HG03103 (cell line): ENCODE measurements around the gene MKRN1.
"Not testable (repeated sequence)": the region's sequence is repeated elsewhere in the genome, so short reads cannot be mapped to it uniquely, and the experiment has no call there.

Experiments
- ATAC-seq: cut with Tn5 transposase; IDR thresholded peaks from one replicate; pipeline ENCODE4 v1.9.1; 2021; ENCODE audit warnings: low read depth; ENCODE audit not compliant: unreplicated experiment

MKRN1 gene

DNA sequence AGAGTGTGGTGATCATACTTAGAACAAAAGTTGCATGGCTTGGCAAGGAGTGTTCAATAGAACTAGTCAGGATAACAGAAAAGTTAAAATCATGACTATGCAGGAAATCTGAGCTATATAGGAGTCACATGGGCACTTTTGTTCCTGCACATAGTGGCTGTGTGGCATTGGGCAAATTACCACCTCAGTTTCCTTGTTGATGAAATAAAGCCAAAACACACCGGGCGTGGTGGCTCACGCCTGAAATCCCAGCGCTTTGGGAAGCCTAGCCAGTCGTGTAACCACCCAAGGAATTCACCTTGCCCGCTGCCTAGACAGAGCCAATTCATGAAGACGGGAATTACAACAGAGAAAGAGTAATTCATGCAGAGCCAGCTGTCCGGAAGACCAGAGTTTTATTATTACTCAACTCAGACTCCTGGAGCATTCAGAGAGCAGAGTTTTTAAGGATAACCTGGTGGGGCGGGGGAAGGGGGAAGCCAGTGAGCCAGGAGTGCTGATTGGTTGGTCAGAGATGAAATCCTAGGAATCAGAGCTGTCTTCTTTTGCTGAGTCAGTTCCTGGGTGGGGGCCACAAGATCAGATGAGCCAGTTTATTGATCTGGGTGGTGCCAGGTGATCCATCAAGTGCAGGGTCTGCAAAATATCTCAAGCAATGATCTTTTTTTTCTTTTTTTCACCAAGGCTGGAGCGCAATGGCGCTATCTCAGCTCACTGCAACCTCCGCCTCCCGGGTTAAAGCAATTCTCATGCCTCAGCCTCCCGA lies 6.4 kb upstream of the MKRN1 start:
- ATAC-seq, result no peak

DNA sequence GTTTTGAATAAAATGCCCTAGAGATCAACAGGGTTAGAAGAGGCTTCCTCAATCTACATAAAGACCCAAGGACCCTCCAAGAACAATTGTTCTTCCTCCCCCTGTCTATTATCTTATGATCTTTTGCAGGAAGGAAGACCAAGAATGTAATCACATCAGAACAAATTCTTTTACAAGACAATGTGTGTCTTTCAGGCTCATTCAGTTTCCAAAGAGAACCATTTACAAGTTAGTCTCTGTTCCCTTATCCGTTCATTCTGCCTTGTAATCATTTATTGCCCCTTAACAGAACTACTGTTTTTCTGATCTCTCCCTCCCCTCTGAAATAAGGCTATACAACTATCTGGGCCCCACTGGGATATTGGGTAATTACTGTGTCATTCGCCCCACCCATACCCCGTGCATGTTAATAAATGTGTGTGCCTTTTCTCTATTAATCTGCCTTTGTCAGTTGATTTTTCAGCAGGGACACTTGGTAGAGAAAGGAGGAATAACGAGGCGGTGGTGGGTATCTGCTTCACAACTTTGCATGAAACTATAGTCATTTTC lies 5.7 kb upstream of the MKRN1 start:
- no peak for ATAC-seq

DNA sequence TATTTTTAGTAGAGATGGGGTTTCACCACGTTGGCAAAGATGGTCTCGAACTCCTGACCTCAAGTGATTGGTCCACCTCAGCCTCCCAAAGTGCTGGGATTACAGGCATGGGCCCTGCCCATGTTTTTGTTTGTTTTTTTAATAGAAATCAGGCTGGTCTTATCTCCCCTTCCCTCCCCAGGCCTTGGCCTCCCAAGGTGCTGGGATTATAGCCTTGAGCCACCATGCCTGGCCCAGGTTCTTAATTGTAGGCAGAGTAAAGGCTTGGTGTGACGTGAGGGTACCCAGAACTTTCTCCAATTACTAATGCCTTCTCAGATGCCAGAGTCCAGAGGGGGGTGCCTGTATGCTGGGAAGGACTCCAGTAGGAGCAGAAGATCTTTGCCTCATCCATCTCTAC lies 5.2 kb upstream of the MKRN1 start:
- ATAC-seq, result no peak

DNA sequence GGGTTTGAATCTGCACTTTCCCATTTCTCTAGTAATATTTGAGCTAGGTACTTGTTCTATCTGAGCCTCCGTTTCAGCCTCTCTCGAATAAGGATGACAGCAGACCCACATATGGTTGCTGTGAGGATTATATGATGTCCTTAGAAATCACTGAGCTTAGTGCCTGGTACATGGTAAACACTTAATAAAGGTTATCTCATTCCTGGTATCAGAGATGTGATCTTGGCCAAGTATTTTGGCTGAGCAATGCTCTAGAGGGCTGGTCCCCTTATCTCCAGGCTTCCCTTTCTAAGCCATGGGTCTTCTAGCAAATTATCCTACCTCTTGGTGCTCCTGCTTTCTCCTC lies 407 bp upstream of the MKRN1 start:
- no peak for ATAC-seq

DNA sequence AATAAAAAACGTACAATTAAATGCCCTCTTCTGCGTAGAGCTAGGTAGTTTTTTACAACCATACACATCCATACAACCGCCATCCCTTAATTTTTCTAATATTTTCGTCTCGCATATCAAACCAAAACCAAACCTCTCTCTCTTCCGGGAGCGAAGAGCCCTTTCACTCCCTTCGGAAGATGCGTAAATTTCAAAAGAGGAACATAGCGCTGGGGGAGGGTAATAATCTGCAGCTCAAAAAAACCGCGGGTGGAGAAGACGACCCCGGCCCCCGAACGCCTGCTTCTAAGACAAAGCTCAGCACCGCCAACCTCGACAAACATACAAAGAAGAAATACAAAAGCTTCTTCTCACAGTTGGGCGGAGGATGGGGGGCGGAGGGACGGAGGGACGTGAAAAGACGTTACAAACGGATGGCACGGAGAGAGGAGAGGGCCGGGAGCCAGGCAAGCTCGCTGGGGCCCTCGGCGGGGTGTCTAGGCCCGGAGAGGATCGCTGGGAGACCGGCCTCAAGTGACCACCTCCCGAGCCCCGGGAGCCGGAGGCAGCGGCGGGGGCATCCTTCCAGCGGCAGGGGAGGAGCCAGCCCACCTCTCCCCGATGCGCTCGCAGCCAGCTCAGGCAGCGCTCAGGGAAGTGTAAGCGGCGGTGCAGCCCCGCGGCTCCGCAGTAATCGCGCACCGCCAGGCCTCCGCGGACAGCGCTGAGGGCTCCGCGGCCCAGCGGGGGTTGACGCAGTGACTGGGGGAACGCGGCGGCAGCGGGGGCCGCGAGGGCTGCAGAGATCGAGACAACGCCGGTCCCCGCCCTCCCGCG lies 851 bp downstream of the MKRN1 start:
- ATAC-seq, result peak; percentile 14

DNA sequence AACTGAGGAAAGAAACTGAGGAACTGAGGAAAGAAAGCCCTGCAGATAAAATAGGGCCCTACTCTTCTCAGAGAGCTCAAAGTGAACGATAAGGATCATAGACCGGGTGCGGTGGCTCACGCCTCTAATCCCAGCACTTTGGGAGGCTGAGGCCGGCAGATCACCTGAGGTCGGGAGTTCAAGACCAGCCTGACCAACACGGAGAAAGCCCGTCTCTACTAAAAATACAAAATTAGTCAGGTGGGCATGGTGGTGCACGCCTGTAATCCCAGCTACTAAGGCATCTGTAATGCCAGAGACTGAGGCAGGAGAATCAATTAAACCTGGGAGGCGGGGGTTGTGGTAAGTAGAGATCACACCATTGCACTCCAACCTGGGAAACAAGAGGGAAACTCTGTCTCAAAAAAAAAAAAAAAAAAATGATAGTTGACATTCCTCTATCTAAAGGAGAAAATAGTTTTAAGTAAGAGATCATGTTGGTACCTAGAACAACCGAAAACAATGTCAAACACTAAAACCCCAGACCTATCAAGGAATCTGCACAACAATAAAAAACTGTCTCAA lies 2.5 kb downstream of the MKRN1 start:
- no peak for ATAC-seq

DNA sequence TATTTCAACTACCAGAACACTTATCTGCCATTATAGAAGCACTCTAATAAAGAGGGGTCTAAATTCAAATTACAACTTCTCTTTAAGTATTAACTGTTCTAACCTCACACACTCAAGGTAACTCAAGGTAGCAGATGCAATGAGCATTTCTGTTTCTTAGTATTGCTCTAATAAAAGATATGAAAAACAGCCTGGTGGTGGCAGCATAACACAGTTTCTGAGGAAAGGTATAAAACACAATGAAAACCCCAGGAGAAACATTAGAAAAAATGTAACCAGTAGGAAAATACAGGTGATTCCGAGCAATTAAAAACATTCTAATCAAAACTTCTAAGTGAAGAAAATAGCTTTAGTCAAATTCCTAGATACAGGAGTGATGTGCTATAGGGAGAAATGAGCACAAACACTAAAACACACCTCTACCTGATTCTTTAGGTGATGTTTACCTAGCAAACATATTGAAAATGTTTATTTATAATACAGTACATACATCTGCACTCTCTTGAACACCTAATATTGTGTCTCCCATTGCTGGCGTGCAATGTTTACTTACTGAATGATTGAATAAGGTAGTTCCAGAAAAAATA lies 3.5 kb downstream of the MKRN1 start:
- no peak for ATAC-seq

DNA sequence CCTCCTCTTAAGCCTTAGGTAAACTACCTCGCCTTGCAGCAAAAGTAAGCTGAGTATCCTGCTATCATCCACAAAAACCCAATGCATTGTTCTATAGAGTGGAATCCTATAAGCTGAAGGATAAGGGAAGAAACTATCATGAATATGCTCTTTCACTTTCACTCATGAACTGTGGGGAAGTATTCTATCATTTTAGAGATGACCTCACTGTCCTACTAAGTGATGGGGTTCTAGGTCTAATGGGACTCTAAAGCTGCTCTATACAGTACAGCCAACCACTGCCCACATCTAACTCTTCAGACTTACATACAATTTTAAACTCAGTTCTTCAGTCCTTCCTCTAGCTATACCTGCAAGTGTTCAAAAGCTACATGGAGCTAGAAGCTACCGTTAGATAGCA lies 16.2 kb downstream of the MKRN1 start:
- ATAC-seq, result no peak

DNA sequence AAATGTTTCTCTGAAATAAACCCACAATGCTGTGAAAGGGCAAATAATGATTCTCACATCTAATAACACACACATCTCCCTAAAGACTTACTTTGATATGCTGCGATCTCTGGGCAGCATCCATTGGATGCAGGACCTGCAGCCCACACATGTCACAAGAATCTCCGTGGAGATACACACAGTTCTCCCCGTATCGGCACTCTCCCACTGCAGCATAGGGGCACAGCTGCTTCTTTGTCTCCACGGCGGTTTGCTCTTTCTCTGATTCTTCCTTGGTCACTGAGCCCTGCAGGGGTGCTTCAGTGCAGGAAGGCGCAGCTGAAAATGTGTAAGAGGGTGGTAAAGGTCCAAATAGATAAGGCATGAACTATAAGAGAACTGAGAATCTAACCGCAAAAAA lies 20.4 kb downstream of the MKRN1 start:
- ATAC-seq, result no peak

DNA sequence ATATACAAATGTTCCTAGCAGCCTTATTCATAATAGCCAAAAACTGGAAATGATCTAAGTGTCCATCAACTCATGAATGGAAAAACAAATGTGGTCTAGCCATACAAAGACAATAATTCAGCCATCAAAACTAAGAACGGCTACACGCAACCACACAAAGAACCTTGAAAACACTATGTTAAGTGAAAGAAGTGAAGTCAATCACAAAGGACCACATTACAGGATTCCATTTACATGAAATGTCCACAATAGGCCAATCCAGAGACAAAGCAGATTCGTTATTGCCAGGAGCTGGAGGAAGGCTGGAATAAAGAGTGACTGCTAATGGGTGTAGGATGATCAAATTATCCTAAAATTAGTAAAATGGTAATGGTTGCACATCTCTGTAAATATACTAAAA lies 21.1 kb downstream of the MKRN1 start:
- no peak for ATAC-seq

DNA sequence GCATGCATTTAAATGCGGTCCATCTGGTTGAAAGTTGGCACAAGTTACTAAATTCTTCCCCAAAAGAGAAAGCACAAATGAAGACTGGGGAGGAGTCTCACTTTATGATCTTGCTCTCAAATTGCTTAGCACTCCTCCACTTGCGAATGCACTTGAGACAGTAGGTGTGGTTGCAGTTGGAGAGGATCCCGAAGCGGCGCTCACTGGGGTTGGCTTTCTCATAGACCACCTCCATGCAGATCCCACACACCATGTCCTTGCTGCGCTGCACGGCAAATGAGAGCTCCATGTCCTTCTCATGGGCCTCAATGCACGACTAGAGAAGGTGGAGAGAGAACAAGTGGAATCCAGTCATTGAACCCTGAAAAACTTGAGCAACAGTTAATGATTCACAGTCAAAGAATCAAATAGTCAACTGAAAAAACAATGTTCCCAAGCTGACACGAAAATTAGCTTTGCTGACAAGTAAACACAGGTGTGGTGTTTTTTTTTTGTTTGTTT lies 22.7 kb downstream of the MKRN1 start:
- ATAC-seq, result no peak

DNA sequence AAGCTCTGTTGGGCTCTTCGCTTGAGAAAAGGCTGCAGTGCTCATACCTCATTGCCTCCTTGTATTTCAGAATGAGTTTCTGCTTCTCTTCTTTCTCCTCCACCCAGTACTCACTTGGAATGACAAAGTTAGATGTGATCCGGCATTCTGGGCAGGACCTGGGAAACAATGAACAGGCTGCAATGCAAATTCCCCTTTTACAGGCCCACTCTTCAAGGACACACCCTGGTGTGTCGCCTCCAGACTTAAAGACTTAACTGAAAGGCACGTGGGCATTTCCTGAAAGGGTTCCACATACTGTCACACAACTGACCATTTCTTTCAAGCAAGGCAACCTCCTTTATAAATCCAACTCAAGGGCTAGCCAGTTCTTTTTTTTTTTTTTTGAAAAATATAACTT lies 23.6 kb downstream of the MKRN1 start:
- no peak for ATAC-seq

DNA sequence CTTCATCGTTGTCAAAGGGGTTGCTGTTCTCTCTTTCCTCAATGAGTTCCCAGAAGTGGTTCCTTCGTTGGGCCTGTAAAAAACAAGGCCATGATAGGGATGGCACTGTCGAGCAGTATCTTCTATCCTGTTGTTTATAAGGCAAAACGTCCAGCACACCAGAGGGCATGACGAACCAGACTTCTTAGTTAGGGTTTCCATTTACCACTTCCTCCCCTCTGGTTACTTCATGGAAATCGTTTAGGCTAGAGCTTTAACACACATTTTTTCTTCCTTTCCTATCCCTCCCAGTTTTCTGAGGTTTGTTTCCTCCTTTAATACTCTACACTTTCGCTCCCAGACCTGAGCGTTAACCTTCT lies 24.7 kb downstream of the MKRN1 start:
- no peak for ATAC-seq

DNA sequence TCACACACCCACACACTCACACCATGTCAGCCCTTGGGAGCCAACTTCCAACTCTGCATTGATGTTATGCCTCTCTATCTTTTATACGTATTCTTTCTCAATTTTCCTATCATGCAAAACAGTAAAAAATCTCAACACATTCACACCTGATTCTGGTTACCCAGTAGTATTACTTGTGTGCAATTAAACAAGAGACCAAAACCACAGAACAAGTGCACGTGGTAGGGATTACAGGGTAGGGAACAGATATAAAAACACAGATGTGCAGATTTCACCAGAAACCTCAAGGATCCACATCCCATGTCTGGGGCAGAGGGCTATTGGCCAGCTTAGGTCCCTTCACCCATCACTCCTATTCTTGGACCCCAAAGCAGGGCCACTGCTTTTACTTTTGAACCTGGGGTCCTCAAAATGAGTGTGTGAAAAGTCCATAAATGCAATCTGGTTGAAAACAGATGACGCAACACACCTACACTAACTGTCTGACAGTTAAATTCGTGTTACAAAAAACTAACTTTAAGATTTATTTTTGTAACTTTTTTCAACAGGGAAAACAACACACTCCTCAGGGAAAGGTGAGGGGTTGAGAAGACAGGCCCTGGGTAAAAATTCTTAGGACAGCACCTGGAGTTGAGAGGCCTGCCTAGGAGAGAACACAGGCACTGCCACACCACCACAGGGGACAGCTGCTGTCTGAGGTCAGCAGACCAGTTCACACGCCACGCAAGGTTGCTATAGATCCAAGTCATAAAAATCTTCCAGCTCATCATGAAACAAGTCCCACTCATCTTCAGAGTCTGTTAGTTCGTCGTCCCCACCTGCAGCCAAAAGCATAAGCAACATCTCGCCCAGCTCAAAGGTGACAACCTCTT lies 25.3 kb downstream of the MKRN1 start:
- ATAC-seq, result not testable (repeated sequence)

DNA sequence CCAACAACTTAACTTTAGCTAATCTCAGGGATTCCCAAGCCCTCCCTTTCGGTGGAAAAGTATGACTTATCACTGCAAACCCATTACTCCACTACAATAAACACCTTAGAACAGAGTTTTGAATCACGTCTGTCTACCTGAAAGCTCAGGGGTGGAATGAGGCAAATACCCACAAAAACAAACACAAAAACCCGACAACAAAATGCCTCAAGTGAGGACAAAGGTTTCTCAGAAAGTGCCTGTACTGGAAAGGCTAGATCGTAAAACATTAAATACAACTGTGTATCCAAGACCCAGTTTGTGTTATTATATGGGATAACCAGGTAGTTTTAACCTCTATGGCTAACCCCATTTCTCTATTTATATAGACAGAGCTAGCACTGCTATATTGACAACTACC lies 26.0 kb downstream of the MKRN1 start:
- no peak for ATAC-seq

DNA sequence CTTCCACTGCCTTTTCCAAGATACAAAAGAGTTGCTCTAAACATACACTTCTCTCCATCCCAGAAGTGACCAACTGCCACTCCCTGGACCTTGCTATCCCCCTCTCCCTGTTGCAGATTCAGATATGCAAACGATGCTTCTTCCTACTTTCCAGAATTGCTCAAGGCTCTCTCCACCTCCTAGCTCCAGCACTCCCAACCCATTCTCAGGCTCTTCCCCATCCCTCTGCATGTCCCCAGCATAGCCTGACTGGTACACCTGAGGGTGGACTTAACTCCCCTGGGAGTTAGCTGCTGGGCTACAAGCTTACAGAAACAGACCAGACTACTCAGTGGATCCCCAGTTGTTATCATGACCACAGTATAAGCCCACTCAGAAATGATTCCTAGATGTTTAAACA lies 27.6 kb downstream of the MKRN1 start:
- no peak for ATAC-seq

DNA sequence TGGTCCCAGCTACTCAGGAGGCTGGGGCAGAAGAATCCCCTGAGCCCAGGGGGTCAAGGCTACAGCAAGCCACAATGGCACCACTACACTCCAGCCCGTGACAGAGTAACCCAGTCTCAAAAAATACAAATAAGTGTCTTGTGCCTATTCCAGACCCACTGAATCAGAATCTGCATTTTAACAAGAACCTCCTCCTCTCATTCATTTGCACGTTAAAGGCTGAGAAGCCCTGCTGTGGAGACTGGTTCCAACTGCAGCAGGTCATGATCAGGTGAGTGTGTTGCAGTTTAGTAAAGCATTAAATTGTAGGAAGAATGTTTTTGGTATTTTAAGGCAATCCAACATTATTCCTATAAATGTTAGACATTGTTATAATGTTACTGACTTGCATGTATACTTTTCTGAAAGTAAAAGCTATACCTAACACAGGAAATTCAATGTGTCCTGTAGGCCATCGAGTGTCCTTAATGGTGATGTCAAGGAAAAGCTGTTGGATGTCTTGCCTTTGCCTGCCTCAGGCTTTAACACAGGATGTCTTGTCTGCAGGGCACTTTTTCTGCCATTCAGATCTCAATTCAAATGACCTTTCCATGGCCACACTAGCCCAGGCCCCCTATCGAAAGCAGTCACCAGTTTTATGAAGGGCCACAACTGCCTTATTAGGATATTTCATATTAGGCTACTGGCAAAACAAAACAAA lies 30.4 kb downstream of the MKRN1 start:
- ATAC-seq, result no peak

DNA sequence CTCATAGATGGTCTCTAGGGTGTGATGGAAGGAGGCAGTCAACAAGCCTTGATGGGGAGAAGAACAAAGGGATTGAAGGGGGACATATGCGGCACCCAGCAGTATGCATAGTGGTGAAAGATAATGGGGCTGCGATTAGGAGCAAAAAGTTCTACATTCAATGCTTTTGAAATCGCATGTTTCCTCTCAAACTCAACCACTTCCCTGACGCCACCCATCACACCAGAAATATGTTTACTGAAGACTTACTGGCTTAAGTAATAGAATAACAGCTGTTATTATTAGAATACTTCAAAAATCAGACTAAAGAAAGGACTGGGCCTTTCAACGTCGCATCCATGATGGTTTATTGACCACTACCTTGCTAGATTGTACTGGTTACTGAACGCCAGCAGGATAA lies 31.5 kb downstream of the MKRN1 start:
- no peak for ATAC-seq

DNA sequence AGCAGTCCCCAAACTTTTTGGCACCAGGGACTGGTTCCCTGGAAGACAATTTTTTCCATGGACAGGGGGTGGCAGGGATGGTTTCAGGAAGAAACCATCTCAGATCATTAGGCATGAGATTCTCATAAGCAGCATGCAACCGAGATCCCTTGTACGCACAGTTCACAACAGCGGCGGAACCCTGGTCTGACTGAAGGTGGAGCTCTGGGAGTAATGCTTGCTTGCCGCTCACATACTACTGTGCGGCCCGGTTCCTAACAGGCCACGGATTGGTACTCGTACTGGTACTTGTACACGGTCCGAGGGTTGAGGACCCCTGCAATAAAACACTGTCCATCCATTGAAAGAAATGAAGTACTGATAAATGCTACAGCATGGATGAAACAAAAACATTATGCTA lies 32.8 kb downstream of the MKRN1 start:
- ATAC-seq, result no peak

DNA sequence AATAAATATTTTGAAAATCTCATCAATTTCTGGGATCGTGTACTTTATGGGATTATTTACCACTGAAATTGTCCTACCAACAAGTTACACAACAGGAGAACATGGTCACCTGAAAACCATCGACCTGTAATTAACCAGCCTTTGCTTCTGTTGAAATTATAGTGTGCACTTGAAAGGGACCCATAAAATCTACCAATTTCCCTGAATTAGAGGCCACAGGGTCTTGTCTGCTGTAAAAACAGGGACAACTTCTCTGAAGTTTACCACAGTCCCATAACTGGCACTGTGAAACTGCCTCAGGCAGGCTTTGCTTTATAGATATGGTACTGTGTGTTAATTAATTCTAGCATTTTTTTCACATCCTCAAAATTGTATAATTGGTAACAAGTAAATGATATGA lies 37.8 kb downstream of the MKRN1 start:
- no peak for ATAC-seq
